GM23338 (cell line): ENCODE measurements around the gene KCNAB1. TPM values are rescaled to one million over a fixed set of nuclear protein-coding genes. Genes with fewer than 3 reads are reported as not detected.

Source experiments
- ATAC-seq: fragments of 200-7000 bp; cut with Tn5 transposase; 3 replicates; pipeline ENCODE4 v1.9.1; 2020
- DNase-seq: peaks from one replicate; pipeline ENCODE4 v3.0.0-alpha.2; 2015; ENCODE audit warnings: low spot score
- H2AFZ ChIP-seq: fragments of 200-600 bp; sonication (generic); 2 replicates; pipeline ENCODE4 v1.8.0; 2016; ENCODE audit warnings: antibody characterized with exemption, mild to moderate bottlenecking, moderate library complexity
- H3F3A ChIP-seq: fragments of 200-600 bp; sonication (generic); replicated peaks from 2 replicates; pipeline ENCODE4 v1.8.0; 2017; ENCODE audit warnings: antibody characterized with exemption, mixed run types, low read depth
- H3K27ac ChIP-seq: fragments of 200-600 bp; sonication (generic); 2 replicates; pipeline ENCODE4 v1.6.1; 2016; ENCODE audit warnings: low read depth
- H3K27me3 ChIP-seq: fragments of 200-600 bp; sonication (generic); 2 replicates; pipeline ENCODE4 v1.8.0; 2016; ENCODE audit warnings: mild to moderate bottlenecking, mixed run types, moderate library complexity; ENCODE audit not compliant: insufficient read depth
- H3K36me3 ChIP-seq: fragments of 200-600 bp; sonication (generic); 2 replicates; pipeline ENCODE4 v1.8.0; 2016; ENCODE audit warnings: mild to moderate bottlenecking; ENCODE audit not compliant: insufficient read depth
- H3K4me1 ChIP-seq: fragments of 200-600 bp; sonication (generic); 2 replicates; pipeline ENCODE4 v1.8.0; 2016; ENCODE audit warnings: mild to moderate bottlenecking, moderate library complexity; ENCODE audit not compliant: insufficient read depth
- H3K4me2 ChIP-seq: fragments of 200-600 bp; sonication (generic); 2 replicates; pipeline ENCODE4 v1.7.1; 2017; ENCODE audit warnings: mixed run types
- H3K4me3 ChIP-seq: fragments of 200-600 bp; sonication (generic); 2 replicates; pipeline ENCODE4 v1.6.1; 2016; ENCODE audit warnings: mixed run types
- H3K79me2 ChIP-seq: fragments of 200-600 bp; sonication (generic); replicated peaks from 2 replicates; pipeline ENCODE4 v1.8.0; 2017; ENCODE audit warnings: mild to moderate bottlenecking; ENCODE audit not compliant: insufficient read depth
- H3K9me2 ChIP-seq: fragments of 200-600 bp; sonication (generic); 2 replicates; pipeline ENCODE4 v1.8.0; 2017; ENCODE audit not compliant: insufficient read depth
- H4K20me1 ChIP-seq: fragments of 200-600 bp; sonication (generic); replicated peaks from 2 replicates; pipeline ENCODE4 v1.8.0; 2017; ENCODE audit warnings: mild to moderate bottlenecking; ENCODE audit not compliant: insufficient read depth
- H3K27ac Mint-ChIP-seq: 2 replicates; pipeline ENCODE4 v1.8.0; 2020; ENCODE audit warnings: inconsistent platforms, mild to moderate bottlenecking, moderate library complexity, mixed read lengths
- H3K27me3 Mint-ChIP-seq: 3 replicates; pipeline ENCODE4 v1.8.0; 2022; ENCODE audit warnings: low read depth, mild to moderate bottlenecking, moderate library complexity, mixed read lengths, inconsistent platforms; ENCODE audit not compliant: insufficient read depth, poor library complexity
- H3K36me3 Mint-ChIP-seq: 3 replicates; pipeline ENCODE4 v1.8.0; 2021; ENCODE audit warnings: low read depth, mild to moderate bottlenecking, inconsistent platforms, moderate library complexity, mixed read lengths
- H3K4me1 Mint-ChIP-seq: 3 replicates; pipeline ENCODE4 v1.8.0; 2020; ENCODE audit warnings: mild to moderate bottlenecking, inconsistent platforms, mixed read lengths
- H3K4me3 Mint-ChIP-seq: 3 replicates; pipeline ENCODE4 v1.8.0; 2021; ENCODE audit warnings: moderate library complexity, mild to moderate bottlenecking, inconsistent platforms, mixed read lengths
- H3K9me3 Mint-ChIP-seq: 3 replicates; pipeline ENCODE4 v1.8.0; 2020; ENCODE audit warnings: moderate library complexity, mild to moderate bottlenecking, inconsistent platforms, mixed read lengths
- CREB1 ChIP-seq: fragments of 250-450 bp; sonication (Bioruptor Pico); IDR thresholded peaks from 2 replicates; pipeline ENCODE4 v1.5.0; 2020; ENCODE audit warnings: low read depth, mild to moderate bottlenecking, moderate library complexity
- CTCF ChIP-seq, 2 experiments: fragments of 200-600 bp in 1 of 2; sonication (generic) in 1 of 2; conservative IDR thresholded peaks; 2 replicates each; pipeline versions ENCODE4 v1.5.1 to v1.6.1; 2016 to 2017; ENCODE audit warnings: antibody characterized with exemption in 2 of 2, low read depth in 2 of 2, mild to moderate bottlenecking in 2 of 2, moderate library complexity in 1 of 2
- EZH2 ChIP-seq: fragments of 200-600 bp; sonication (generic); IDR thresholded peaks from one replicate; pipeline ENCODE4 v1.8.0; 2017; ENCODE audit warnings: antibody characterized with exemption, mild to moderate bottlenecking, low read depth; ENCODE audit not compliant: unreplicated experiment
- JUNB ChIP-seq: IDR thresholded peaks from one replicate; pipeline ENCODE4 v1.6.1; 2016; ENCODE audit warnings: antibody characterized with exemption; ENCODE audit not compliant: unreplicated experiment
- NANOG ChIP-seq: IDR thresholded peaks from 2 replicates; pipeline ENCODE4 v1.6.1; 2016; ENCODE audit warnings: antibody characterized with exemption, borderline replicate concordance
- REST ChIP-seq: IDR thresholded peaks from one replicate; pipeline ENCODE4 v1.6.1; 2018; ENCODE audit warnings: antibody characterized with exemption; ENCODE audit not compliant: unreplicated experiment
- STAT1 ChIP-seq: IDR thresholded peaks from one replicate; pipeline ENCODE4 v1.6.1; 2016; ENCODE audit warnings: antibody characterized with exemption; ENCODE audit not compliant: unreplicated experiment
- ZNF114 ChIP-seq: fragments of 250-450 bp; sonication (Bioruptor Pico); IDR thresholded peaks from 2 replicates; pipeline ENCODE4 v1.5.0; 2020; ENCODE audit warnings: mild to moderate bottlenecking, moderate library complexity
- ZNF331 ChIP-seq: fragments of 250-450 bp; sonication (Bioruptor Pico); IDR thresholded peaks from 2 replicates; pipeline ENCODE4 v1.5.0; 2020; ENCODE audit warnings: low read depth, mild to moderate bottlenecking, moderate library complexity
- ZNF462 ChIP-seq: fragments of 250-450 bp; sonication (Bioruptor Pico); IDR thresholded peaks from 2 replicates; pipeline ENCODE4 v1.5.0; 2020; ENCODE audit warnings: mild to moderate bottlenecking, moderate library complexity
- polyA plus RNA-seq: library from polyadenylated mRNA; unstranded; fragments of >200 nt; fragmentation: Nextera tagmentation; extraction: Ambion mirVana; gene quantifications from 2 replicates; pipeline ENCODE4 v1.2.1, GENCODE V29; 2016
- total RNA-seq: library from RNA; depleted of rRNA; stranded (reverse); fragments of >200 nt; shearing (Covaris generic); gene quantifications from 2 replicates; pipeline ENCODE4 v1.2.3, GENCODE V29; 2014

The KCNAB1 gene
- total and polyA plus RNA-seq, 2 experiments from 2014 or later = 0.69 to 2.6 TPM

- TF ChIP-seq CTCF (conservative IDR thresholded peaks at IDR 0.05; ENCODE audit: low read depth in 2 of 2) (no peak), ZNF114 (no peak), NANOG (no peak), REST (no peak), STAT1 (no peak)
Observed at GRCh38 chr3:156360083-156360482, 239.7 kb downstream of the KCNAB1 start (continued).

- no peak overlapping the region for H3K4me3 Mint-ChIP-seq
- H3K4me1 Mint-ChIP-seq = peaks cover 20% of the 10 kb centered on the region
- H3K9me3 Mint-ChIP-seq = no peaks in the 10 kb centered on the region
- Histone ChIP-seq H3K4me1 (peaks cover 25% of the 10 kb centered on the region), H3K4me3 (no peak overlapping the region), H3F3A (no peaks in the 10 kb centered on the region), H3K4me2 (no peak overlapping the region), H2AFZ (peak overlapping the region; percentile 84), H3K27me3 (no peaks in the 10 kb centered on the region), H4K20me1 (no peaks in the 10 kb centered on the region), H3K27ac (no peak overlapping the region), H3K9me2 (peaks cover 6% of the 10 kb centered on the region; the same call in 1 of the 2 replicates), H3K79me2 (no peaks in the 10 kb centered on the region), H3K36me3 (no peaks in the 10 kb centered on the region)
- DNase-seq = peak; percentile 37
- H3K36me3 Mint-ChIP-seq = no peaks in the 10 kb centered on the region
- H3K27ac Mint-ChIP-seq = peak overlapping the region; percentile 41; the same call in 1 of the 2 replicates
- ATAC-seq = peak; percentile 83
- H3K27me3 Mint-ChIP-seq = peaks cover 2% of the 10 kb centered on the region
- TF ChIP-seq STAT1 (no peak), EZH2 (no peak), CREB1 (CRISPR knock-in tag) (no peak), CTCF (conservative IDR thresholded peaks at IDR 0.05; ENCODE audit: low read depth in 2 of 2) (no peak), ZNF331 (CRISPR knock-in tag) (no peak), JUNB (no peak), ZNF114 (no peak), ZNF462 (no peak), NANOG (no peak)
Observed at GRCh38 chr3:156360963-156361362, 240.6 kb downstream of the KCNAB1 start.
